GM19035 (cell line): ENCODE data around the gene GALK2.
A peak's percentile ranks its signal among the peaks of the same experiment; 100 is the strongest.

ENCODE experiments used
- ATAC-seq: cut with Tn5 transposase; IDR thresholded peaks from one replicate; pipeline ENCODE4 v1.9.1; 2021; ENCODE audit not compliant: unreplicated experiment

The GALK2 gene

GRCh38 chr15:49169880-49170597 is at the start of gene GALK2:
Gene GALK2 (plus strand): TSS chr15:49170247. CDS start chr15:49170323, 76 bp downstream.
- ATAC-seq: peak; percentile 95

GRCh38 chr15:49120832-49121231 is 49.2 kb upstream of the GALK2 start:
- ATAC-seq: no peak

DNA sequence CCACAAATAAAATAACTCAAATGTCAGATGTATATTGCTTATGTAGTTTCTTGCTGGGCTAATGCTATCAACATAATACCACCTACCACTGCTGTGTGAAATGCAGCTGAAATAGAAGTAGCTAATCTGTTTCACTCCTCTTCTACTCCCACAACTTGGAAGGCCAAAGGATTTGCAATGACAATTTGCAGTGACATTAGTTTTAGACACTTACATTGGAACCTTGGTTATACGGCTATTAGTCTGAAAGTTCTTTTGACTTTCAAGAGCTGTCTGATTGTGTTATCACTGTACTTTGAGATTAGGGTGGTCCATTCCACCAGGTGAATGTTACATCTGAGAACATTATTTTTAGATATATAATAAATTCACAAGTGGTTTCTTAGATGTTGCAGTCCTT is 48.1 kb upstream of the GALK2 start:
- ATAC-seq: no peak

GRCh38 chr15:49122541-49123062 is 47.4 kb upstream of the GALK2 start:
- ATAC-seq: no peak

DNA sequence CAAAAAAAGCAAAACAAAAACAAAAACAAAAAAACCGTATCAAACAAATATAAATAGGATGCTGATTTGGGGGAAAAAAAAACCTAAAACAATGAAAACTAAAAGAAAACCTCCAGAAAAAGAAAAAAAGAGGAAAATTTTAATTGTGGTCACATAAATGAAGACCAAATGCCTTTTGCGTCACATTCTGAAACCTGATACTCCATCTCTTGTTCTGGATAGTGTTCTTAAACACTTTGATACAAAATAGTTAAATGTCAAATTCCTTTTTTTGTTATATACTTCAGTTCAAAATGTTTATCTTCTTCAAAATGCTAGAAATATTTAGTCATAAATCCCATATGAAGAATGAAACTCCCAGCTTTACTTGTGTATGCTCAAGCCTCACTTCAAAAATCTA is 45.7 kb upstream of the GALK2 start:
- no peak for ATAC-seq

- no peak for ATAC-seq
Observed at GRCh38 chr15:49131403-49131802, 38.6 kb upstream of the GALK2 start.

- ATAC-seq: no peak
Observed at GRCh38 chr15:49134683-49135341, 35.2 kb upstream of the GALK2 start.

- ATAC-seq: no peak
Observed at GRCh38 chr15:49135342-49135857, 34.6 kb upstream of the GALK2 start.

- ATAC-seq: no peak
Observed at GRCh38 chr15:49135911-49136310, 34.1 kb upstream of the GALK2 start.

DNA sequence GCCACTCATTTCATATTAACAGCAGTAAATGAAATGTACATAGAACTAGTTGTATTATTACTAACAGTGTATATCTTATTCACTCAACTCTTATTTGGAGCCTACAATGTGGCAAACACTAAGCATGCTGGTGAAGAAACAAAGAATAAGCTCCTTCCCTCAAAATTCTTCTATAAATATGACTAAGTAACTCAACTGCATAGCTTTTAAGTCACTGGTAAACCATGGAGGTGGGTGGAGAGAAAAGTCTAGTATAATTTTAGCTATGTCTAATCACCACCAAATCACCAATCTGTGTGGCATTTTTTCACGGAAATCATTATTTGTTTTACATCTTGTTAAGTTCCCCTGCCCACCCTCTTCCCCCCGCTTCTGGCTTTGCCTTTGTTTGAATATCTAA is 32.2 kb upstream of the GALK2 start:
- ATAC-seq: no peak

DNA sequence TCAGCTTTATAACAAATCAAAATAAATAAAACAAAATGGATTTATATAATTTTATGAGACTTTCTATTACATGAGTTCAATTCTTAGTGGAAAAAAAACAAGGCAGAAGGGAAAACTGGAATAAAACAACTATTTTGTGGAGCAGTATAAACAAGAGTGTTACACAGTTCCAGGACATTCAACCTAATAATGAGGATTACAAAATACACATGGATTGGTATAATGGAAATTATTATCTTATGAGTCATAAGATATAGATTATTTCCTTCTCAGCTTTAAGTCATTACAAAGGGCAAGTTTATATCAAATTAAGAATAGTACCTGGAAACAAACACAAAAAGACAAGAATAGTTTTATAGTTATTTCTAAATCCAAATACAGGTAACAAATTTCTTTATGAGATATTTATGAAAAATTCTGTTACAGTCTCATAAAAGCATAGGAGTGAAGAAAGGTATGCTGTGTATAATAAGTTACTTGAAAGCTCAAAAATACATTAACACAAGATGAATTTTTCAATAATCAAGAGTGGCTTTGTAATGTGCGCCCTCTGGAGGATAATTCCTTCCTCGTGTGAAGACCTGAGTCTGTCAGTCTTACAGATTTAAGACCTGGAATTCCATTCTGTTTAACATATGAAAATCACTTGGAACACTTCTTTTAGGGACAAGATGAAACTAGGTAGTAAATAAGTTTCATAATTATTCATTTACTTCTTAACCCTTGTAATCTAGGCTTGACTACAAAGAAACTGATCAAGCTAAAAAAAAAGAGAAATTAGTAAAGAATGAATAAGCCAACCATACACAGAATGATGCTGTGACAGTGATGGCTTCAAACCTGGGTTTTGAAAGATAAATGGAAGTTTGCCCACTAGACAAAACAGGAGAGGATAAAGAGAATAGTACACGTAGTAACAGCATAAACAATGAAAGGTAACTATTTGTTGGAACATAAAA is 24.1 kb upstream of the GALK2 start:
- no peak for ATAC-seq

DNA sequence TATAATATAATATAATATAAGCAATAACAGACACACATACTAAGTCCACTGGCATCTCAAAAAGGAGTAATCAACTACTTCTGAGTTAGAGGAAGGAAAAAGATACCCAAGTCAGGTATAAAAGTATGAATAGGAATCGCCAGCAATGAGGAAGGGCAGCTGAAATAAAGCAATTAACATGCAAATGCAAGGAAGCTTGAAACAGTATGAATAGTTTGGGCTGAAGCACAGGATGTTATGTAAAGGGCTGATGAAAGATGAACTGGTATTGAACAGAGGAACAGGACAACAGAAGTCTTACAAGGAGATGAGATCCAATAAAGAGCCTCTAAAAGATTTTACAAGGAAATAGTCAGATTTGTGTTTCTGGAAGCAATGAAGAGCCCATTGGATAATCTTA is 21.7 kb upstream of the GALK2 start:
- ATAC-seq: no peak

DNA sequence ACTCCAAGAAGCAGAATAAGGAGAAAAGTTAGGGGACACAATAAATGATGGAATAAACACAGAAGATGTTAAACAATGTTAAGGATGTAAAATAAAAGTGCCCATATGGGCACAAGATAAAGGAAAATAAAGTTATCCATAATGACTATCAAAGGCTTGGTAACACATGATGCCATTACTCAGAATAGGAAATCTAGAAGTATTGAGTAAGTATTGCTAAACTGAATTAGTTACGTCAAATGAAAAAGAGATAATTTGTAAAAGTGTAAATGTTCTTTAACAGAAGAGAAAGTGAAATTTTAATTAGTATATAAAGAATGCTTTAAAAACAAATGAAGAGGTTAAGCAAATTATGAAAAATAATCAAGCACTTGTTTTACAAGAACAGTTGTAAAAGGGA is 21.3 kb upstream of the GALK2 start:
- ATAC-seq: no peak

DNA sequence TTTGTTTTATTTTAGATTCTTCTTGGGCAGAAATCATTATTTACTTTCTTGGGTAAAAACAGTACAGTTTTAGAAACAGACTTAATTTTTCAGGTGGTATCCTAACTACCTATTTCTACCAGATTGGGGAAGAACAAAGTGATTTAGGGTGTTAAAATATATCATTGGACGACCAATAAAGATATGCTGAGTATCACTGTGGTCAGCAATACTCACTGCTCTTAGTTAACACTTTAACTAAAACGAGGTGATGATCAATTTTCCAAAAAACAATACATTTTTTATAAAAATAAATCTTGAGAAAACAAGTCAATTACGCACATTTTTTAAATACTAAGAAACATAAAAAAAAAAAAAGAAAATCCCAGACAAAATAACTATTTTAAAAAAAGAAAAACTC is 18.2 kb upstream of the GALK2 start:
- ATAC-seq: no peak

DNA sequence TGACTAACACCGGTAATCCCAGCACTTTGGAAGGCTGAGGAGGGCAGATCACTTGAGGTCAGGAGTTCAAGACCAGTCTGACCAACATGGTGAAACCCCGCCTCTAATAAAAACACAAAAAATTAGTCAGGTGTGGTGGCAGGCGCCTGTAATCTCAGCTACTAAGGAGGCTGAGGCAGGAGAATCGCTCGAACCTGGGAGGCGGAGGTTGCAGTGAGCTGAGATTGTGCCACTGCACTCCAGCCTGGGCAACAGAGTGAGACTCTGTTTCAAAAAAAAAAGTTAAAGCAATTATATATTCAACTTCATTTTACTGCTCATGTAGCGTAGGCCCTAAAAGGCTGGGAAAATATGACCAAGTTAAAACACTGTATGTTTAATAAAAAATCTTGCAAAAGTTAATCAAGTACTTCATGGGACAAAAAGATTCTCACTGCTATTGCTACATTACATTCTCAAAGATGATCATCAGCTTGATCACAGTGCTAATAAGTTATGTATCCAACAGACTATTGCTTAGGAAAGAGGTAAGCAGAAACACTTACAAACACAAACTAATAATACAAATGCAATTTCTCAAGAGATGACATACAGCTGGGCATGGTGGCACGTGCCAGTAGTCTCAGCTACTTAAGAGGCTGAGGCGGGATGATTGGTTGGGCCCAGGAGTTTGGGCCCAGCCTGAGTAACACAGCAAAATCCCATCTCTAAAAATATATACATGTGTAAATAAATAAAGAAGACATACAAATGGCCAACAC is 17.3 kb upstream of the GALK2 start:
- ATAC-seq: no peak

- ATAC-seq: no peak
Observed at GRCh38 chr15:49154359-49154758, 15.7 kb upstream of the GALK2 start.

DNA sequence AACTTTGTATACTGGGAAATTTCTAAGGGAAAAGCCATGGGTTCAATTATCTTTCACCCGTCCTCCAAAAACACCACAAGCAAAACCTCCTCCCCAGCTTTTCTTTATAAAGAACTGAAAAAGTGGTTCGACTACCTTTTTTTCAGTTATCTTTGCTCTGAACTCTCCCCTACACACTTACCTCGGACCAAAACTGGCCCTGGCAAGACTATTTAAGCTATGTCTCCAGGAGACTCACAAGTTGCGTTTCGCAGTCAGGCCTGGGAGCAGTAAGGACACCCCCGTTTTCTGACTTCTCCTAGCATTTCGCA is 15.3 kb upstream of the GALK2 start:
- no peak for ATAC-seq

- ATAC-seq: peak; percentile 93
Observed at GRCh38 chr15:49155110-49155833, 14.8 kb upstream of the GALK2 start, which contains the start of gene COPS2. Gene COPS2 (minus strand): TSS chr15:49155599. CDS start chr15:49155578, 21 bp downstream.

DNA sequence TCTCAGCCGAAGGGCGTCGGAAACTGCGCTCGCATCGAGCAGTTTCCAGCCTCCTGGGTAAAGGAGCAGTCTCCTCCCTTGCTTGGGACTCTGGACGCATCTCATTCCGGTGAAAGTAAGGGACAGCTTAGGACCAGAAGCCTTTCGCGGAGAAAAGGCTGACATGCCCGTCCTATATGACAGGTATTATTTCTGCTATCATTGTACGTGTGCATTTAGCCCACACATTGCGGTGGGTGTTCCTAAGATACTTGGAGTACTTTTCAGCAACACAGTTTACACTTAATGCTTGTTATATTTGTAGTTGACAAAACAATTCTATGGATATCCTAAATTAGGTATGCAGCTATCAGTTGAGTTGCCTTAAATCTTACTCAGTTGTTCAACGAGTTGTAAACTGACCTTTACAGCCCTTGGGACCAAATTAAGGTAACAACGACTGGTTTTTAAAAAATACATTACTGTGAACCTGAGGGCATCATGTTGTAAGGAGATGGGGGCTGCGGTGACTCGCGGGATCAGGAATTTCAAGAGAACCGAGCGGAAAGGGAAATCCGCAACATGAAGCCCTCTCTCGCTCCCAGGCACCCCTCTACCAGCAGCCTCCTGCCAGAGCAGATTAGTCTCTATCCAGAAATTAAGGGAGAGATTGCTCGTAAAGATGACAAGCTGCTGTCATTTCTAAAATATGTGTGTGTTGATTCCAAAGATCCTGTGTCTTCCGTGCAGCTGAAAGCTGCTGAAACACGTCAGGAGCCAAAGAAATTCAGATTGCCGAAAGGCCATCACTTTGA is 14.0 kb upstream of the GALK2 start:
- no peak for ATAC-seq
